Esophagus squamous epithelium (tissue), 4 donors: ENCODE results near the gene EGFL8.

ENCODE experiments used
- POLR2A ChIP-seq, 4 donors: fragments of 450-650 bp; IDR thresholded peaks; one replicate each; pipeline ENCODE4 v1.6.1; 2017; ENCODE audit warnings: antibody characterized with exemption in 4 of 4, mild to moderate bottlenecking in 4 of 4, moderate library complexity in 3 of 4
- TF ChIP-seq, protein P1 (sequence below), 6 experiments: fragments of 450-650 bp in 4 of 6; fragments of 200-600 bp in 2 of 6; sonication (generic) in 2 of 6; IDR thresholded peaks; one replicate each; pipeline ENCODE4 v1.5.1; 2016 to 2019; ENCODE audit warnings: antibody characterized with exemption in 6 of 6, mild to moderate bottlenecking in 4 of 6, moderate library complexity in 4 of 6

GRCh38 chr6:32214126-32214525 is 49.7 kb downstream of the EGFL8 start:
- TF ChIP-seq, protein P1, sequence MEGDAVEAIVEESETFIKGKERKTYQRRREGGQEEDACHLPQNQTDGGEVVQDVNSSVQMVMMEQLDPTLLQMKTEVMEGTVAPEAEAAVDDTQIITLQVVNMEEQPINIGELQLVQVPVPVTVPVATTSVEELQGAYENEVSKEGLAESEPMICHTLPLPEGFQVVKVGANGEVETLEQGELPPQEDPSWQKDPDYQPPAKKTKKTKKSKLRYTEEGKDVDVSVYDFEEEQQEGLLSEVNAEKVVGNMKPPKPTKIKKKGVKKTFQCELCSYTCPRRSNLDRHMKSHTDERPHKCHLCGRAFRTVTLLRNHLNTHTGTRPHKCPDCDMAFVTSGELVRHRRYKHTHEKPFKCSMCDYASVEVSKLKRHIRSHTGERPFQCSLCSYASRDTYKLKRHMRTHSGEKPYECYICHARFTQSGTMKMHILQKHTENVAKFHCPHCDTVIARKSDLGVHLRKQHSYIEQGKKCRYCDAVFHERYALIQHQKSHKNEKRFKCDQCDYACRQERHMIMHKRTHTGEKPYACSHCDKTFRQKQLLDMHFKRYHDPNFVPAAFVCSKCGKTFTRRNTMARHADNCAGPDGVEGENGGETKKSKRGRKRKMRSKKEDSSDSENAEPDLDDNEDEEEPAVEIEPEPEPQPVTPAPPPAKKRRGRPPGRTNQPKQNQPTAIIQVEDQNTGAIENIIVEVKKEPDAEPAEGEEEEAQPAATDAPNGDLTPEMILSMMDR (IDR thresholded peaks at IDR 0.05): no peak
- no peak for TF ChIP-seq POLR2A (IDR thresholded peaks at IDR 0.05)
